ENCODE data around the gene NDUFS2.

The NDUFS2 gene

DNA sequence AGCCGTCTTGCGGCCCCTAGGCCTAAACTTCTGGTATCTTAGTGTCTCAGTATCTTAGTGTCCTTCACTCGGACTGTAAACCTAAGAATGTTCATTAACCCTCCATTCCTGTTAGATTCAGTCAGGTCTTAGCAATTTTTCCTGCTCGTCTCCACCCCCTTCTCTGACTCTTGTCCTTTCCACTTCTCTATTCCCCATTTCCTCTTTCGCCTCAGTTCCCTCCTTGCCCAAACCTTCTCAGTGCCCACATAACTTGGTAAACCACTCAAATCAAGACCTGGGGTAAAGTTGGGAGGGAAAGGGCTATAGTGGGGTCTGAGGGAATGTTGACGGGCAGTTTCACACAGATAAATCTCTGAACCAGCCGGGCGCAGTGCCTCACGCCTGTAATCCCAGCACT lies 12.2 kb downstream of the NDUFS2 start:
- no peak overlapping the region for H3K4me3 ChIP-seq (replicated peaks in 1 of 2; ENCODE audit: low read depth in 2 of 2, low read length in 2 of 2)
- DNase-seq (ENCODE audit: low read depth in 2 of 2): no peak
- no peak for TF ChIP-seq CTCF (IDR thresholded peaks at IDR 0.05; ENCODE audit: low read depth, low read length)

GRCh38 chr1:161215076-161215475 lies 12.9 kb downstream of the NDUFS2 start, which contains the start of gene FCER1G:
TSS of gene FCER1G (plus strand) at chr1:161215295. CDS start at chr1:161215322, 27 bp downstream.
- no peak within 1 kb of the TSS for H3K4me3 ChIP-seq (replicated peaks in 1 of 2; ENCODE audit: low read depth in 2 of 2, low read length in 2 of 2)
- DNase-seq (ENCODE audit: low read depth in 2 of 2): no peak
- TF ChIP-seq CTCF (IDR thresholded peaks at IDR 0.05; ENCODE audit: low read depth, low read length): no peak

DNA sequence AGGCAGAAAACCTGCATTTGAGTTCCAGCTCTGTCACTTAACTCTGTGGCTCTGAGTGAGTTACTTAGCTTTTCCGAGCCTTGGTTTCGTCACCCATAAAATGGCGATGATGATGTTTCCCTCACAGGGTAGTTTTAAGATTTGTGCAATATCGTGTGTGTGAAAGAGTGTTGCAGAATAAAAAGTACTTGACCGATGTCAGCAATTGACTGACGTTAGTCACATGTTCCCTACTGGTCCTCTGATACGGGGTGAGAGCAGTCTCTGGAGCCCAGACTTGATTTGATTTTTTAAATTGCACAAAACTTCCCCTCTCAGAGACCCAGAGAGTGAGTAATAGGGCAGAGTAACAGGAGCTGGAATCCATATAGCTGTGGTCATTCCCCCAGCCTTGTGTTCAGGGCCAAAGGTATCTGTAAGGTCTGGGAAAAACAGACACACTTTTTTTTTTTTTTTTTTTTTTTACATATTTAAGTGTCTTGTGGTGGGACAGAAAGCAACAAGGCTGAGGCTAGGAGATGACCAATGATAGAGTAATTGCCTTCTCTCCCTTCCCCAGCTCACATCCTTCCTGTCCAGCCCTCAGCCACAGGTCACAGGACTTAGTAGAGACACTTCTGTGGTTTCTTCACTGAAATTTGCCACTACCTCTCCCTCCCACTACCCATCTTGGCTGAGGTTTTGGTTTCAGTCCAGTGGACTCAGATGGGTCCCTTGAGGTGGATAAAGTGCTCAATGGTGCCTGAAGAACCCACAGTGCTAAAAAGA lies 15.0 kb downstream of the NDUFS2 start:
- H3K4me3 ChIP-seq (replicated peaks in 1 of 2; ENCODE audit: low read depth in 2 of 2, low read length in 2 of 2): peak overlapping the region in 1 of 2 donors; percentile 24
- no peak for TF ChIP-seq CTCF (IDR thresholded peaks at IDR 0.05; ENCODE audit: low read depth, low read length)

GRCh38 chr1:161217831-161218230 lies 15.7 kb downstream of the NDUFS2 start:
- TF ChIP-seq CTCF (IDR thresholded peaks at IDR 0.05; ENCODE audit: low read depth, low read length): no peak
- no peak overlapping the region for H3K4me3 ChIP-seq (replicated peaks in 1 of 2; ENCODE audit: low read depth in 2 of 2, low read length in 2 of 2)
- no peak for DNase-seq (ENCODE audit: low read depth in 2 of 2)

More for the DNA sequence above, 15.0 kb downstream of the NDUFS2 start:
- peak; percentile 79 to 97 for DNase-seq (ENCODE audit: low read depth in 2 of 2)

GRCh38 chr1:161218301-161219077 lies 16.3 kb downstream of the NDUFS2 start:
- TF ChIP-seq CTCF (IDR thresholded peaks at IDR 0.05; ENCODE audit: low read depth, low read length): no peak
- H3K4me3 ChIP-seq (replicated peaks in 1 of 2; ENCODE audit: low read depth in 2 of 2, low read length in 2 of 2): no peak overlapping the region
- no peak for DNase-seq (ENCODE audit: low read depth in 2 of 2)

GRCh38 chr1:161219078-161219892 lies 17.1 kb downstream of the NDUFS2 start:
- no peak for DNase-seq (ENCODE audit: low read depth in 2 of 2)
- no peak overlapping the region for H3K4me3 ChIP-seq (replicated peaks in 1 of 2; ENCODE audit: low read depth in 2 of 2, low read length in 2 of 2)
- no peak for TF ChIP-seq CTCF (IDR thresholded peaks at IDR 0.05; ENCODE audit: low read depth, low read length)
